Tibial nerve (tissue), 4 donors: ENCODE results near the gene PTMS. TPM values are rescaled to one million over a fixed set of nuclear protein-coding genes. Genes with fewer than 3 reads are reported as not detected.

Experiments
- DNase-seq, 2 donors: peaks; one replicate each; pipeline ENCODE4 v3.0.0-alpha.2; 2019; ENCODE audit warnings: low spot score in 2 of 2
- H3K27ac ChIP-seq, 4 donors: fragments of 200-600 bp; sonication (generic) in 3 of 4; one replicate each; pipeline ENCODE4 v1.5.1; 2017 to 2019; ENCODE audit warnings: mild to moderate bottlenecking in 1 of 4
- H3K27me3 ChIP-seq, 2 donors: fragments of 200-600 bp; sonication (generic) in 1 of 2; one replicate each; pipeline versions ENCODE4 v1.5.1 to v1.6.0; 2017 to 2019
- H3K36me3 ChIP-seq, 3 donors: fragments of 200-600 bp; sonication (generic); one replicate each; pipeline ENCODE4 v1.5.1; 2018 to 2019
- H3K4me1 ChIP-seq, 4 donors: fragments of 200-600 bp; sonication (generic) in 3 of 4; one replicate each; pipeline ENCODE4 v1.5.1; 2017 to 2019
- H3K4me3 ChIP-seq, 4 donors: fragments of 200-600 bp; sonication (generic) in 3 of 4; one replicate each; pipeline ENCODE4 v1.5.1; 2017 to 2019; ENCODE audit warnings: mild to moderate bottlenecking in 1 of 4, moderate library complexity in 1 of 4
- H3K9me3 ChIP-seq, 4 donors: fragments of 200-600 bp; sonication (generic) in 3 of 4; one replicate each; pipeline ENCODE4 v1.5.1; 2017 to 2019
- CTCF ChIP-seq, 5 experiments: fragments of 200-600 bp in 3 of 5; fragments of 450-650 bp in 2 of 5; sonication (generic) in 3 of 5; IDR thresholded peaks; one replicate each; pipeline ENCODE4 v1.5.1; 2016 to 2019; ENCODE audit warnings: antibody characterized with exemption in 5 of 5, mild to moderate bottlenecking in 3 of 5, moderate library complexity in 2 of 5
- EP300 ChIP-seq, 2 donors: sonication (generic); formaldehyde crosslinking; IDR thresholded peaks; one replicate each; pipeline ENCODE4 v1.6.1; 2017; ENCODE audit warnings: antibody characterized with exemption in 2 of 2, mild to moderate bottlenecking in 1 of 2
- POLR2A ChIP-seq, 2 donors: fragments of 450-650 bp; IDR thresholded peaks; one replicate each; pipeline ENCODE4 v1.6.1; 2017; ENCODE audit warnings: antibody characterized with exemption in 2 of 2, mild to moderate bottlenecking in 2 of 2, moderate library complexity in 2 of 2
- WGBS, 2 donors: methylation state at CpG; one replicate each; pipeline ENCODE4 v1.1.5; 2018; 5-methylcytosine and 5-hydroxymethylcytosine counted together
- total RNA-seq, 4 donors: library from RNA; depleted of rRNA; stranded (reverse); fragments of >200 nt; gene quantifications; one replicate each; pipeline ENCODE4 v1.1.0, GENCODE V29; 2016

PTMS gene
- total RNA-seq, 4 donors from 2014 or later = 112 to 225 (median 174) TPM

GRCh38 chr12:6747216-6747615 is 18.9 kb upstream of the PTMS start:
- Histone ChIP-seq H3K27ac (no peak overlapping the region), H3K9me3 (no peaks in the 10 kb centered on the region), H3K4me1 (peaks cover 0 to 16% (median 6%) of the 10 kb centered on the region in 4 donors), H3K4me3 (no peak overlapping the region), H3K36me3 (peaks cover 0 to 62% (median 25%) of the 10 kb centered on the region in 3 donors), H3K27me3 (no peaks in the 10 kb centered on the region)
- no peak for DNase-seq
- TF ChIP-seq CTCF (IDR thresholded peaks at IDR 0.05) (no peak), POLR2A (IDR thresholded peaks at IDR 0.05) (no peak), EP300 (IDR thresholded peaks at IDR 0.05) (no peak)
- WGBS, 2 donors = 75 to 77% methylated on average over 4 of the region's 4 CpGs

- Histone ChIP-seq H3K36me3 (peaks cover 0 to 62% (median 25%) of the 10 kb centered on the region in 3 donors), H3K4me3 (no peak overlapping the region), H3K27me3 (no peaks in the 10 kb centered on the region), H3K27ac (no peak overlapping the region), H3K9me3 (no peaks in the 10 kb centered on the region), H3K4me1 (peaks cover 0 to 21% (median 8%) of the 10 kb centered on the region in 4 donors)
- no peak for TF ChIP-seq POLR2A (IDR thresholded peaks at IDR 0.05)
- no peak for TF ChIP-seq EP300 (IDR thresholded peaks at IDR 0.05)
- TF ChIP-seq CTCF (IDR thresholded peaks at IDR 0.05) = no peak
- no peak for DNase-seq
- WGBS, 2 donors = 92 to 94% methylated on average over 13 to 28 of the region's 28 CpGs
Observed at GRCh38 chr12:6748761-6749160, 17.4 kb upstream of the PTMS start.

- no peaks in the 10 kb centered on the region for H3K27me3 ChIP-seq
- TF ChIP-seq EP300 (IDR thresholded peaks at IDR 0.05) (no peak), CTCF (IDR thresholded peaks at IDR 0.05) (no peak), POLR2A (IDR thresholded peaks at IDR 0.05) (no peak)
- peaks cover 0 to 62% (median 25%) of the 10 kb centered on the region in 3 donors for H3K36me3 ChIP-seq
- peak overlapping the region in 2 of 4 donors; percentile 2 to 17 for H3K27ac ChIP-seq
- H3K4me1 ChIP-seq = peaks cover 0 to 27% (median 11%) of the 10 kb centered on the region in 4 donors
- no peak overlapping the region for H3K4me3 ChIP-seq
- no peaks in the 10 kb centered on the region for H3K9me3 ChIP-seq
- no peak for DNase-seq
- WGBS, 2 donors = 86 to 95% methylated on average over 4 of the region's 4 CpGs
Observed at GRCh38 chr12:6750506-6750905, 15.7 kb upstream of the PTMS start.

GRCh38 chr12:6751767-6752166 is 14.4 kb upstream of the PTMS start:
- Histone ChIP-seq H3K4me1 (peaks cover 0 to 27% (median 10%) of the 10 kb centered on the region in 4 donors), H3K27me3 (no peaks in the 10 kb centered on the region), H3K4me3 (peak overlapping the region in 3 of 4 donors; percentile 70 to 87 (median 83)), H3K9me3 (no peaks in the 10 kb centered on the region), H3K27ac (peak overlapping the region in 3 of 4 donors; percentile 97 to 100 (median 98)), H3K36me3 (peaks cover 0 to 49% (median 25%) of the 10 kb centered on the region in 3 donors)
- TF ChIP-seq CTCF (IDR thresholded peaks at IDR 0.05) (no peak), POLR2A (IDR thresholded peaks at IDR 0.05) (no peak), EP300 (IDR thresholded peaks at IDR 0.05) (no peak)
- 73 to 81% methylated on average over 7 of the region's 7 CpGs for WGBS, 2 donors
- DNase-seq = no peak

- Histone ChIP-seq H3K9me3 (no peaks in the 10 kb centered on the region), H3K27ac (peak overlapping the region; percentile 97 to 100 (median 98)), H3K27me3 (no peaks in the 10 kb centered on the region), H3K36me3 (peaks cover 0 to 44% (median 23%) of the 10 kb centered on the region in 3 donors), H3K4me1 (peaks cover 0 to 27% (median 10%) of the 10 kb centered on the region in 4 donors), H3K4me3 (peak overlapping the region; percentile 70 to 96 (median 85))
- WGBS, 2 donors = 4 to 6% methylated on average over 16 to 22 of the region's 24 CpGs
- peak in 3 of 5 experiments; percentile 11 to 20 (median 15) for TF ChIP-seq CTCF (IDR thresholded peaks at IDR 0.05)
- TF ChIP-seq EP300 (IDR thresholded peaks at IDR 0.05) = no peak
- TF ChIP-seq POLR2A (IDR thresholded peaks at IDR 0.05) = no peak
- no peak for DNase-seq
Observed at GRCh38 chr12:6752167-6752920, 13.8 kb upstream of the PTMS start.
